HG03159 (cell line): ENCODE data around the gene DNAJB6.
"Not testable (repeated sequence)": the region's sequence is repeated elsewhere in the genome, so short reads cannot be mapped to it uniquely, and the experiment has no call there.

Experiments used
- ATAC-seq: cut with Tn5 transposase; IDR thresholded peaks from one replicate; pipeline ENCODE4 v1.9.1; 2021; ENCODE audit warnings: mild to moderate bottlenecking, moderate library complexity; ENCODE audit not compliant: unreplicated experiment

DNAJB6 gene

GRCh38 chr7:157320608-157320980 lies 16.2 kb upstream of the DNAJB6 start:
- no peak for ATAC-seq

GRCh38 chr7:157323401-157323800 lies 13.4 kb upstream of the DNAJB6 start:
- no peak for ATAC-seq

GRCh38 chr7:157329447-157329846 lies 7.4 kb upstream of the DNAJB6 start:
- no peak for ATAC-seq

GRCh38 chr7:157330567-157330966 lies 6.2 kb upstream of the DNAJB6 start:
- not testable (repeated sequence) for ATAC-seq

- not testable (repeated sequence) for ATAC-seq
These were observed 5.8 kb upstream of the DNAJB6 start for GRCh38 chr7:157331049-157331448.

- no peak for ATAC-seq
These were observed 1.6 kb upstream of the DNAJB6 start for GRCh38 chr7:157335236-157335635.

GRCh38 chr7:157335991-157336382 lies 817 bp upstream of the DNAJB6 start:
- ATAC-seq, result no peak

- ATAC-seq, result peak; percentile 58
These were observed 729 bp downstream of the DNAJB6 start for GRCh38 chr7:157337316-157338149.

- ATAC-seq, result peak; percentile 27
These were observed 3.2 kb downstream of the DNAJB6 start for GRCh38 chr7:157339777-157340677.

- no peak for ATAC-seq
These were observed 10.6 kb downstream of the DNAJB6 start for GRCh38 chr7:157347217-157347904.

GRCh38 chr7:157348548-157348947 lies 11.7 kb downstream of the DNAJB6 start:
- ATAC-seq, result no peak

GRCh38 chr7:157352516-157352915 lies 15.7 kb downstream of the DNAJB6 start:
- ATAC-seq, result no peak

- no peak for ATAC-seq
These were observed 19.1 kb downstream of the DNAJB6 start for GRCh38 chr7:157355784-157356511.

- peak; percentile 83 for ATAC-seq
These were observed 20.6 kb downstream of the DNAJB6 start for GRCh38 chr7:157357129-157358040.

- ATAC-seq, result no peak
These were observed 21.4 kb downstream of the DNAJB6 start for GRCh38 chr7:157358041-157358752.

- no peak for ATAC-seq
These were observed 21.9 kb downstream of the DNAJB6 start for GRCh38 chr7:157358753-157359096.

GRCh38 chr7:157359581-157359980 lies 22.8 kb downstream of the DNAJB6 start:
- ATAC-seq, result no peak

GRCh38 chr7:157360483-157361025 lies 23.8 kb downstream of the DNAJB6 start:
- ATAC-seq, result no peak

GRCh38 chr7:157361537-157361936 lies 24.7 kb downstream of the DNAJB6 start:
- ATAC-seq, result no peak
